Measurements from ENCODE around the gene LCP2. TPM values are rescaled to one million over a fixed set of nuclear protein-coding genes. Genes with fewer than 3 reads are reported as not detected.

LCP2 gene
- total RNA-seq, 1 donor from 2014 or later = 25.5 TPM

DNA sequence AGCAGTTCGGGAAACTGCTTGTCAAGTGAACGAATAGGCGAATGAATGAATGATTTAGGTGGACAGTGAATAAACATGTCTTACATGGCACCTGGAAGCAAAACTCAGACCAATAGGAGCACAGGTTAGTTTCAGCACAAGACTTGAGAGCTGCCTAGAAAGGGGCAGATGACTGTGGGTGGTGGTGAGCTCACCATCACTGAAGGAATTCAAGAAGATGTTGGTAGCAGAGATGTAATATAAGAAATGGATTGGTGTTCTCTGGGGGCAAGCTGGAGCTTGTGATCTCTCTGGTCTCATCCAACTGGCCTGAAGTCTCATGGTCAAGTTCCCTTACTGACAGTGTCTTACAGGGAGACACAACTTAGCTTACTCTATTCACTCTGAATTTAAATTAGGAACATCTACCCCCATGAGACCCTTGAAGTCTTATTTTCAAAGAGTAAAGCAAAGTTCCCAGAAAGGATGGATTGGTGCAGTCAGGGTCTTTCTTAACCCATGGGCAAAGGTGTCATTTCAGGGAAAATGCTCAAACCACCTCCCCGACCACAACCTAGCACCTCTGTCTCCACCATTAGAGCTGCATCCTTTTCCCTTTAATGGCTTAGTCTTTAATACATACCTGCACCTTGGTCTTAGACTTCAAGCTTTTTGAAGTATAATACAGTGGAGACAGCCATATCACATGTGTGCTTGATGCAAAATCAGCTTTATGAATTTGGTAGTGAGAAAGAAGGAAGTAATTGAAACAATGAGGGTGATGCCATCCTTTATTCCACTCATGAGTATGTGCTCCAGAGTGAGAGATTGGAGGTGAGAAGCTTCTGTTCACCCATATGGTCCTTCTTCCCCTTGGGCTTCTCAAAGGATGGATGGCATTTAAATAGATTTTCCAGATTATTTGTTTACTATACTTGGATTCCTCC lies 5.1 kb downstream of the LCP2 start:
- Histone ChIP-seq H3K9me3 (no peaks in the 10 kb centered on the region), H3K36me3 (no peaks in the 10 kb centered on the region), H3K4me1 (peaks cover 15% of the 10 kb centered on the region), H3K4me3 (no peak overlapping the region), H3K27me3 (no peaks in the 10 kb centered on the region), H3K27ac (no peak overlapping the region)
- no peak for TF ChIP-seq POLR2A (IDR thresholded peaks at IDR 0.05)
- TF ChIP-seq, protein P1, sequence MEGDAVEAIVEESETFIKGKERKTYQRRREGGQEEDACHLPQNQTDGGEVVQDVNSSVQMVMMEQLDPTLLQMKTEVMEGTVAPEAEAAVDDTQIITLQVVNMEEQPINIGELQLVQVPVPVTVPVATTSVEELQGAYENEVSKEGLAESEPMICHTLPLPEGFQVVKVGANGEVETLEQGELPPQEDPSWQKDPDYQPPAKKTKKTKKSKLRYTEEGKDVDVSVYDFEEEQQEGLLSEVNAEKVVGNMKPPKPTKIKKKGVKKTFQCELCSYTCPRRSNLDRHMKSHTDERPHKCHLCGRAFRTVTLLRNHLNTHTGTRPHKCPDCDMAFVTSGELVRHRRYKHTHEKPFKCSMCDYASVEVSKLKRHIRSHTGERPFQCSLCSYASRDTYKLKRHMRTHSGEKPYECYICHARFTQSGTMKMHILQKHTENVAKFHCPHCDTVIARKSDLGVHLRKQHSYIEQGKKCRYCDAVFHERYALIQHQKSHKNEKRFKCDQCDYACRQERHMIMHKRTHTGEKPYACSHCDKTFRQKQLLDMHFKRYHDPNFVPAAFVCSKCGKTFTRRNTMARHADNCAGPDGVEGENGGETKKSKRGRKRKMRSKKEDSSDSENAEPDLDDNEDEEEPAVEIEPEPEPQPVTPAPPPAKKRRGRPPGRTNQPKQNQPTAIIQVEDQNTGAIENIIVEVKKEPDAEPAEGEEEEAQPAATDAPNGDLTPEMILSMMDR (IDR thresholded peaks at IDR 0.05) = no peak
- no peak for TF ChIP-seq POLR2AphosphoS5 (IDR thresholded peaks at IDR 0.05; ENCODE audit: insufficient read depth in 1 of 2, low read depth in 1 of 2)
- no peak for DNase-seq (ENCODE audit: extremely low spot score in 2 of 2)
- intact Hi-C loops (cut with DNase I) = no loop called here

DNA sequence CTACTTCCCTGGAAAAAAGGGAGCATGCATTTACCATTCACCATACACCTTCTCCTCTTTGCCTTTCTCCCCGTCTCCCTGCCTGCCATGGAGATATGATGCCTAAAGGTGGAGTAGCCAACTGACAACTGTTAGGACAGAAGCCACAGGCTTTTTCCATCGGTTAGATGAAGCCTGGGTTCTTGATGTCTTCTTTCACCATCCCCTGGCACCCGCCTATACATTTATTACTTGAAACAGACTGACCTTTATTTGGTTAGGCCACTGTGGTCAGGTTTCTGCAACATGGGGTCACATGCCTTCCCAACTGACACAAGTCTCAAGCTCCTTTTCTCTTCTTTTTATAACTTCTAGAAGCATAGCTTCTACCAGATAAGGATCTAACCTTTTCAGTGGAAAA lies 7.1 kb downstream of the LCP2 start:
- TF ChIP-seq POLR2AphosphoS5 (IDR thresholded peaks at IDR 0.05; ENCODE audit: insufficient read depth in 1 of 2, low read depth in 1 of 2) = no peak
- TF ChIP-seq, protein P1 (IDR thresholded peaks at IDR 0.05) = no peak
- no peak for TF ChIP-seq POLR2A (IDR thresholded peaks at IDR 0.05)
- intact Hi-C loops (cut with DNase I) = no loop called here
- Histone ChIP-seq H3K27ac (peak overlapping the region; percentile 47), H3K4me3 (no peak overlapping the region), H3K27me3 (no peaks in the 10 kb centered on the region), H3K9me3 (no peaks in the 10 kb centered on the region), H3K36me3 (no peaks in the 10 kb centered on the region), H3K4me1 (peaks cover 15% of the 10 kb centered on the region)
- DNase-seq (ENCODE audit: extremely low spot score in 2 of 2) = no peak

DNA sequence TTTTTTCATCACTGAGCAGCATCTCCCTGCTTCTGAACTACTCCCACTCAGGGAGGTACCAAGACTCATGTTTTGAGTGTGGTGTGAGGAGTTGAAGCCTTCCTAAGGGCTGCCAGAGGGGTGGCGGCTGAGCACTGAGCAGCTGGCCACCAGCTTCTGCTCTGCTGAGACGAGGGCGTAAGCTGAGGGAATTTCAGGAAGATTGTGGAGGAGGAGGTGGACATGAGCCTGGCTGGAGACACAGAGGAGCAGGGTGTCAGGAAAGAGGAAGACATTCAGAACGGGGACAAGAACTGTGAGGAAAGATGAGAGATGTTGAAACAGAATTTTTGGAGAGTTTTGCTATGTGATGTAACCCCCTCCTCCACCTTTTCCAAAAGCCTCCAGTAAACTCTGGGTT lies 7.8 kb downstream of the LCP2 start:
- no peaks in the 10 kb centered on the region for H3K9me3 ChIP-seq
- H3K36me3 ChIP-seq = no peaks in the 10 kb centered on the region
- peak overlapping the region; percentile 47 for H3K27ac ChIP-seq
- H3K4me1 ChIP-seq = peaks cover 15% of the 10 kb centered on the region
- intact Hi-C loops (cut with DNase I) = no loop called here
- no peak for TF ChIP-seq POLR2A (IDR thresholded peaks at IDR 0.05)
- peak; percentile 34 to 81 for TF ChIP-seq POLR2AphosphoS5 (IDR thresholded peaks at IDR 0.05; ENCODE audit: insufficient read depth in 1 of 2, low read depth in 1 of 2)
- TF ChIP-seq, protein P1 (IDR thresholded peaks at IDR 0.05) = no peak
- H3K27me3 ChIP-seq = no peaks in the 10 kb centered on the region
- DNase-seq (ENCODE audit: extremely low spot score in 2 of 2) = peak in 1 of 2 donors; percentile 96
- no peak overlapping the region for H3K4me3 ChIP-seq

DNA sequence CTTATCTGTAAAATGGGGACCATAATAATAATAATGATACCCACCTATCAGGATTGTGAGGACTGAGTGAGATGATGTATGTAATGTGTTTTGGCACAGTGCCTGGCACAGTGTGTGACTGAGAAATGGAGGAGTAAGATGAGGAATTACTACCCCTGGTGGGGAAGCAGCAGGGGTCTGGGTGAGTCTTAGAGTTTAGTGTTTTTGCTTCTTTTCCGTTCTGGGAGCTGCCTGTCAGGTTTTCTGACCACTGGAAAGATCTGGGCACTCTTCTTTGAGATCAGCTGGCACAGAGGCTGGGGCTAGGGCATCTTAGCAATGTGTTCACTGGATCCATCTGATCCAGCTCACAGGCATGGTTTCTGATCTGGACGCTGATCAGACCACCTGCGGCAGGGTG lies 8.5 kb downstream of the LCP2 start:
- DNase-seq (ENCODE audit: extremely low spot score in 2 of 2) = no peak
- H3K27ac ChIP-seq = peak overlapping the region; percentile 51
- H3K4me1 ChIP-seq = peaks cover 15% of the 10 kb centered on the region
- TF ChIP-seq, protein P1 (IDR thresholded peaks at IDR 0.05) = no peak
- no peak for TF ChIP-seq POLR2AphosphoS5 (IDR thresholded peaks at IDR 0.05; ENCODE audit: insufficient read depth in 1 of 2, low read depth in 1 of 2)
- no peak for TF ChIP-seq POLR2A (IDR thresholded peaks at IDR 0.05)
- H3K4me3 ChIP-seq = no peak overlapping the region
- intact Hi-C loops (cut with DNase I) = no loop called here
- H3K27me3 ChIP-seq = no peaks in the 10 kb centered on the region
- no peaks in the 10 kb centered on the region for H3K36me3 ChIP-seq
- H3K9me3 ChIP-seq = no peaks in the 10 kb centered on the region

DNA sequence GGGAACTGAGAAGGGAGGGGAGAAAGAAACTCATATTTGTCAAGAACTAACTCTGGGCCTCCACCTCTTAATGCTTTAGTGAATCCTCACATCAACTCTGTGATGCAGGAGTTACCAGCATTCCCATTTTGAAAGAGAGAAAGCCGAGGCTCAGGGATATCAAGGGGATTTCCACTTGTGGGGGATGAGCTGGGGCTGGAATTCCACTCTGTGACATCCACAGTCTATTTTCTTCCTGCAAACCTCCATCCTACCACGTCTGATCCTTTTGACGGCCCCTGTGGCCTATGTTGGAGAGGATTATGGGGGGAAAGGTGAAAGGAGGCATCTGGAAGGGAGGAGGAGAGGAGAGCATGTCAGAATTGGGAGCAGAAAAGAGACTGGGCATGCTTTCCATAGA lies 9.0 kb downstream of the LCP2 start:
- Histone ChIP-seq H3K27me3 (no peaks in the 10 kb centered on the region), H3K9me3 (no peaks in the 10 kb centered on the region), H3K27ac (peak overlapping the region; percentile 51), H3K4me3 (no peak overlapping the region), H3K4me1 (peaks cover 15% of the 10 kb centered on the region), H3K36me3 (no peaks in the 10 kb centered on the region)
- no peak for DNase-seq (ENCODE audit: extremely low spot score in 2 of 2)
- TF ChIP-seq POLR2AphosphoS5 (IDR thresholded peaks at IDR 0.05; ENCODE audit: insufficient read depth in 1 of 2, low read depth in 1 of 2) (no peak), POLR2A (IDR thresholded peaks at IDR 0.05) (no peak)
- intact Hi-C loops (cut with DNase I) = no loop called here
